ENCODE measurements around the gene RNF217.

The RNF217 gene

GRCh38 chr6:125099211-125100073 is 137.2 kb downstream of the RNF217 start:
- H3K27ac Mint-ChIP-seq: no peak overlapping the region

GRCh38 chr6:125100074-125100652 is 137.9 kb downstream of the RNF217 start:
- H3K36me3 Mint-ChIP-seq (ENCODE audit: insufficient read depth): no peaks in the 10 kb centered on the region
- H3K9me3 Mint-ChIP-seq: no peaks in the 10 kb centered on the region
- no peaks in the 10 kb centered on the region for H3K4me1 Mint-ChIP-seq (ENCODE audit: low read depth in 2 of 2)
- no peak overlapping the region for H3K27ac Mint-ChIP-seq
- ATAC-seq (replicated peaks) (no peak), DNase-seq (no peak)
- peak overlapping the region; percentile 57 to 58 for H3K4me3 Mint-ChIP-seq
- H3K27me3 Mint-ChIP-seq: peaks cover 17 to 25% of the 10 kb centered on the region in 2 donors

More at GRCh38 chr6:125099211-125100073, 137.2 kb downstream of the RNF217 start:
- no peaks in the 10 kb centered on the region for H3K4me1 Mint-ChIP-seq (ENCODE audit: low read depth in 2 of 2)
- H3K9me3 Mint-ChIP-seq: no peaks in the 10 kb centered on the region
- peak overlapping the region; percentile 57 to 58 for H3K4me3 Mint-ChIP-seq
- H3K36me3 Mint-ChIP-seq (ENCODE audit: insufficient read depth): no peaks in the 10 kb centered on the region
- no peak for DNase-seq
- peaks cover 17 to 25% of the 10 kb centered on the region in 2 donors for H3K27me3 Mint-ChIP-seq
- peak; percentile 51 for ATAC-seq (replicated peaks)

GRCh38 chr6:125101128-125101527 is 138.9 kb downstream of the RNF217 start:
- Mint-ChIP-seq H3K9me3 (peaks cover 0 to 1% of the 10 kb centered on the region in 2 donors), H3K4me1 (ENCODE audit: low read depth in 2 of 2) (no peaks in the 10 kb centered on the region), H3K27me3 (peaks cover 21 to 25% of the 10 kb centered on the region in 2 donors), H3K27ac (peak overlapping the region in 1 of 2 donors; percentile 15), H3K4me3 (no peak overlapping the region), H3K36me3 (ENCODE audit: insufficient read depth) (no peaks in the 10 kb centered on the region)
- DNase-seq: no peak
- no peak for ATAC-seq (replicated peaks)

GRCh38 chr6:125101631-125102030 is 139.4 kb downstream of the RNF217 start:
- DNase-seq: no peak
- Mint-ChIP-seq H3K36me3 (ENCODE audit: insufficient read depth) (no peaks in the 10 kb centered on the region), H3K27ac (peak overlapping the region in 1 of 2 donors; percentile 15), H3K9me3 (peaks cover 0 to 1% of the 10 kb centered on the region in 2 donors), H3K4me1 (ENCODE audit: low read depth in 2 of 2) (no peaks in the 10 kb centered on the region), H3K27me3 (peaks cover 20 to 25% of the 10 kb centered on the region in 2 donors), H3K4me3 (no peak overlapping the region)
- no peak for ATAC-seq (replicated peaks)

- Mint-ChIP-seq H3K27me3 (peaks cover 16 to 21% of the 10 kb centered on the region in 2 donors), H3K4me1 (ENCODE audit: low read depth in 2 of 2) (no peaks in the 10 kb centered on the region), H3K9me3 (peaks cover 0 to 1% of the 10 kb centered on the region in 2 donors), H3K4me3 (no peak overlapping the region), H3K36me3 (ENCODE audit: insufficient read depth) (no peaks in the 10 kb centered on the region), H3K27ac (no peak overlapping the region)
- no peak for ATAC-seq (replicated peaks)
- no peak for DNase-seq
These were observed 140.2 kb downstream of the RNF217 start for GRCh38 chr6:125102411-125102810.

GRCh38 chr6:125102891-125103290 is 140.7 kb downstream of the RNF217 start:
- ATAC-seq (replicated peaks) (no peak), DNase-seq (no peak)
- H3K4me1 Mint-ChIP-seq (ENCODE audit: low read depth in 2 of 2): no peaks in the 10 kb centered on the region

GRCh38 chr6:125104425-125104824 is 142.2 kb downstream of the RNF217 start:
- no peak overlapping the region for H3K27ac Mint-ChIP-seq
- no peak for ATAC-seq (replicated peaks)
- no peaks in the 10 kb centered on the region for H3K36me3 Mint-ChIP-seq (ENCODE audit: insufficient read depth)
- H3K4me3 Mint-ChIP-seq: no peak overlapping the region
- H3K27me3 Mint-ChIP-seq: peaks cover 10 to 11% of the 10 kb centered on the region in 2 donors
- peaks cover under 1 to 1% of the 10 kb centered on the region in 2 donors for H3K9me3 Mint-ChIP-seq
- no peak for DNase-seq
- no peaks in the 10 kb centered on the region for H3K4me1 Mint-ChIP-seq (ENCODE audit: low read depth in 2 of 2)

More at GRCh38 chr6:125102891-125103290, 140.7 kb downstream of the RNF217 start:
- Mint-ChIP-seq H3K36me3 (ENCODE audit: insufficient read depth) (no peaks in the 10 kb centered on the region), H3K9me3 (peaks cover 0 to 1% of the 10 kb centered on the region in 2 donors), H3K27me3 (peaks cover 11 to 16% of the 10 kb centered on the region in 2 donors), H3K27ac (no peak overlapping the region), H3K4me3 (no peak overlapping the region)

- DNase-seq (no peak), ATAC-seq (replicated peaks) (no peak)
- Mint-ChIP-seq H3K36me3 (ENCODE audit: insufficient read depth) (no peaks in the 10 kb centered on the region), H3K9me3 (peaks cover 10 to 23% of the 10 kb centered on the region in 2 donors), H3K27ac (no peak overlapping the region), H3K4me3 (no peak overlapping the region), H3K4me1 (ENCODE audit: low read depth in 2 of 2) (no peaks in the 10 kb centered on the region), H3K27me3 (peaks cover 0 to 10% of the 10 kb centered on the region in 2 donors)
These were observed 144.8 kb downstream of the RNF217 start for GRCh38 chr6:125107048-125107447.

GRCh38 chr6:125107896-125108295 is 145.7 kb downstream of the RNF217 start:
- no peak overlapping the region for H3K27ac Mint-ChIP-seq
- ATAC-seq (replicated peaks) (no peak), DNase-seq (no peak)
- H3K36me3 Mint-ChIP-seq (ENCODE audit: insufficient read depth): no peaks in the 10 kb centered on the region
- H3K4me3 Mint-ChIP-seq: no peak overlapping the region
- H3K27me3 Mint-ChIP-seq: peaks cover 0 to 10% of the 10 kb centered on the region in 2 donors
- no peaks in the 10 kb centered on the region for H3K4me1 Mint-ChIP-seq (ENCODE audit: low read depth in 2 of 2)
- H3K9me3 Mint-ChIP-seq: peaks cover 14 to 30% of the 10 kb centered on the region in 2 donors

GRCh38 chr6:125110056-125110455 is 147.8 kb downstream of the RNF217 start:
- Mint-ChIP-seq H3K4me1 (ENCODE audit: low read depth in 2 of 2) (no peaks in the 10 kb centered on the region), H3K36me3 (ENCODE audit: insufficient read depth) (no peaks in the 10 kb centered on the region), H3K27me3 (peaks cover 0 to 6% of the 10 kb centered on the region in 2 donors), H3K9me3 (peaks cover 14 to 30% of the 10 kb centered on the region in 2 donors), H3K4me3 (no peak overlapping the region), H3K27ac (no peak overlapping the region)
- no peak for DNase-seq
- no peak for ATAC-seq (replicated peaks)

GRCh38 chr6:125111219-125111983 is 149.2 kb downstream of the RNF217 start:
- Mint-ChIP-seq H3K27ac (no peak overlapping the region), H3K4me3 (no peak overlapping the region), H3K9me3 (peaks cover 13 to 30% of the 10 kb centered on the region in 2 donors), H3K4me1 (ENCODE audit: low read depth in 2 of 2) (no peaks in the 10 kb centered on the region), H3K27me3 (no peaks in the 10 kb centered on the region), H3K36me3 (ENCODE audit: insufficient read depth) (no peaks in the 10 kb centered on the region)
- DNase-seq (no peak), ATAC-seq (replicated peaks) (no peak)

GRCh38 chr6:125112934-125113333 is 150.7 kb downstream of the RNF217 start:
- Mint-ChIP-seq H3K27ac (no peak overlapping the region), H3K9me3 (peaks cover 13 to 30% of the 10 kb centered on the region in 2 donors), H3K27me3 (no peaks in the 10 kb centered on the region), H3K4me1 (ENCODE audit: low read depth in 2 of 2) (no peaks in the 10 kb centered on the region), H3K36me3 (ENCODE audit: insufficient read depth) (no peaks in the 10 kb centered on the region), H3K4me3 (no peak overlapping the region)
- DNase-seq (no peak), ATAC-seq (replicated peaks) (no peak)

GRCh38 chr6:125114248-125114858 is 152.1 kb downstream of the RNF217 start:
- DNase-seq: peak in 1 of 3 experiments; percentile 11
- H3K4me3 Mint-ChIP-seq: no peak overlapping the region
- no peaks in the 10 kb centered on the region for H3K4me1 Mint-ChIP-seq (ENCODE audit: low read depth in 2 of 2)
- H3K9me3 Mint-ChIP-seq: peaks cover 13 to 30% of the 10 kb centered on the region in 2 donors
- H3K36me3 Mint-ChIP-seq (ENCODE audit: insufficient read depth): no peaks in the 10 kb centered on the region
- H3K27ac Mint-ChIP-seq: no peak overlapping the region
- H3K27me3 Mint-ChIP-seq: no peaks in the 10 kb centered on the region
- no peak for ATAC-seq (replicated peaks)

All from effector memory CD8-positive, alpha-beta T cell (primary cell).